Cardiac muscle cell (in vitro differentiated cells and primary cell): ENCODE measurements around the gene RPS4Y1. TPM values are rescaled to one million over a fixed set of nuclear protein-coding genes. Genes with fewer than 3 reads are reported as not detected.
A peak's percentile ranks its signal among the peaks of the same experiment; 100 is the strongest.

Source experiments
- DNase-seq, 2 donors: peaks; one replicate each; pipeline versions ENCODE4 v3.0.0 to v3.0.0-alpha.2; 2010 to 2017; ENCODE audit warnings: low read depth in 1 of 2, low spot score in 1 of 2
- H3K27ac ChIP-seq: fragments of 200-600 bp; sonication (generic); 2 replicates; pipeline ENCODE4 v1.5.1; 2016
- H3K27me3 ChIP-seq: fragments of 200-600 bp; sonication (generic); 2 replicates; pipeline ENCODE4 v1.6.0; 2016; ENCODE audit warnings: control low read depth
- H3K36me3 ChIP-seq: fragments of 200-600 bp; sonication (generic); 2 replicates; pipeline ENCODE4 v1.5.1; 2016; ENCODE audit warnings: control low read depth
- H3K4me1 ChIP-seq: fragments of 200-600 bp; sonication (generic); 2 replicates; pipeline ENCODE4 v1.8.1; 2017; ENCODE audit warnings: low read depth, mild to moderate bottlenecking, mixed run types
- H3K4me3 ChIP-seq: fragments of 200-600 bp; sonication (generic); 2 replicates; pipeline ENCODE4 v1.5.1; 2016; ENCODE audit warnings: mild to moderate bottlenecking
- H3K9me3 ChIP-seq: fragments of 200-600 bp; sonication (generic); 2 replicates; pipeline ENCODE4 v1.5.1; 2017; ENCODE audit warnings: low read depth, mild to moderate bottlenecking, control low read depth
- polyA plus RNA-seq: library from polyadenylated mRNA; unstranded; fragments of >200 nt; fragmentation: Nextera tagmentation; extraction: Ambion mirVana; gene quantifications from 2 replicates; pipeline ENCODE4 v1.2.1, GENCODE V29; 2016
- total RNA-seq: library from RNA; depleted of rRNA; stranded (reverse); fragments of >200 nt; gene quantifications from 2 replicates; pipeline ENCODE4 v1.2.3, GENCODE V29; 2016
- TF ChIP-seq, protein P1 (sequence below): IDR thresholded peaks from 2 replicates; pipeline ENCODE4 v1.5.1; 2012; ENCODE audit warnings: low read depth, mild to moderate bottlenecking, low read length

Gene RPS4Y1
- total and polyA plus RNA-seq, 2 experiments from 2014 or later = not detected

DNA sequence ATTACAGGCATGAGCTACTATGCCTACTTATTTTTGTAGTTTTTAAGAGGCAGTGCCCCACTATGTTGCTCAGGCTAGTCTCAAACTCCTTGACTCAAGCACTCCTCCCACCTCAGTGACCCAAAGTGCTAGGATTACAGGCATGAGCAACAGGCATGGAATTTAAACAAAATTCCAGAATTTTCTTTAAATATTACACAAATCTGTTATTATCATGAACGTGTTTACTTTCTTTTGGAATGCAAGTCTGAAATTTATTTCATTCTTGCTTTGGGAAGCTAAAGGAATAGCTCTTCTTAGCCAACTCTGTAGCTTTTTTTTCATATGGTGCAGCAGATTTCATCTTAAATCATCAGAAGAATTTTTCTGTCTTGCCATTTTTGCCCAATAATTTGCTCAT, 66.0 kb downstream of the RPS4Y1 start:
- Histone ChIP-seq H3K27ac (no peak overlapping the region), H3K27me3 (no peaks in the 10 kb centered on the region), H3K36me3 (no peaks in the 10 kb centered on the region), H3K4me1 (no peaks in the 10 kb centered on the region), H3K4me3 (no peak overlapping the region), H3K9me3 (no peaks in the 10 kb centered on the region)
- peak in 1 of 2 donors; percentile 52 for DNase-seq
- TF ChIP-seq, protein P1, sequence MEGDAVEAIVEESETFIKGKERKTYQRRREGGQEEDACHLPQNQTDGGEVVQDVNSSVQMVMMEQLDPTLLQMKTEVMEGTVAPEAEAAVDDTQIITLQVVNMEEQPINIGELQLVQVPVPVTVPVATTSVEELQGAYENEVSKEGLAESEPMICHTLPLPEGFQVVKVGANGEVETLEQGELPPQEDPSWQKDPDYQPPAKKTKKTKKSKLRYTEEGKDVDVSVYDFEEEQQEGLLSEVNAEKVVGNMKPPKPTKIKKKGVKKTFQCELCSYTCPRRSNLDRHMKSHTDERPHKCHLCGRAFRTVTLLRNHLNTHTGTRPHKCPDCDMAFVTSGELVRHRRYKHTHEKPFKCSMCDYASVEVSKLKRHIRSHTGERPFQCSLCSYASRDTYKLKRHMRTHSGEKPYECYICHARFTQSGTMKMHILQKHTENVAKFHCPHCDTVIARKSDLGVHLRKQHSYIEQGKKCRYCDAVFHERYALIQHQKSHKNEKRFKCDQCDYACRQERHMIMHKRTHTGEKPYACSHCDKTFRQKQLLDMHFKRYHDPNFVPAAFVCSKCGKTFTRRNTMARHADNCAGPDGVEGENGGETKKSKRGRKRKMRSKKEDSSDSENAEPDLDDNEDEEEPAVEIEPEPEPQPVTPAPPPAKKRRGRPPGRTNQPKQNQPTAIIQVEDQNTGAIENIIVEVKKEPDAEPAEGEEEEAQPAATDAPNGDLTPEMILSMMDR = no peak

DNA sequence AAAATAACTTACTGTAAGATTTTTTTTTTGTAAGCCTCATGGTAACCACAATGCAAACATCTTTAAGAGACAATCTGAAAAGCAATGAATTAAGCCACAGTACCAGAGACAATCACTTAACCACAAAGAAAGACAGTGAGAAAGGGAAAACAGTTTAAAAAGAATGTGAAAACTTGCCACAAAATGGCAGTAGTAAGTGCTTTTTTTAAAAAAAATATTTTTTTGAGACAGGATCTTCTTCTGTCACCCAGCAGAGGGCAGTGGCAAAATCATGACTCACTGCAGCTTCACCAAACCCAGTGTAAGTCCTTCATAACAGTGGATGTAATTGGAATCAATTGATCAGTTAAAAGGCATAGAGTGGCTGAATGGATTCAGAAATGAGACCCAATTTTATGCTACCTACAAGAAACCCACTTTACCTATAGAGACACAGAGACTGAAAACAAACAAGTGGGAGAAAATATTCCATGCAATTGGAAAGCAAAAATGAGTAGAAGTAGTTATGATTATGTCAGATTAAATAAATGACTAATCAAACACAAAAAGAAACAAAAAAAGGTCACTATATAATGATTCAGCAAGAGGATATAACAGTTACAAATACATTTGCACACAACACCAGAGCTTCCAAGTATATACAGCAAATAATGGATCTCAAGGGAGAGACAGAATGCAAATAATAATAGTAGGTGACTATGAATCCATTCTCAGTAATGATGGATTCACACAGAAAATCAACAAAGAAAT, 71.8 kb downstream of the RPS4Y1 start:
- TF ChIP-seq, protein P1 = peak; percentile 44
- H3K27ac ChIP-seq = no peak overlapping the region
- H3K4me3 ChIP-seq = no peak overlapping the region
- H3K4me1 ChIP-seq = no peaks in the 10 kb centered on the region
- peak in 1 of 2 donors; percentile 59 for DNase-seq
- H3K9me3 ChIP-seq = no peaks in the 10 kb centered on the region
- H3K27me3 ChIP-seq = no peaks in the 10 kb centered on the region
- no peaks in the 10 kb centered on the region for H3K36me3 ChIP-seq

Other genes with a start within 250 kb of the RPS4Y1 start
- gene SRY, start 53.9 kb upstream of the RPS4Y1 start, total RNA-seq = not detected in 2 replicates
- gene SRY, start 53.9 kb upstream of the RPS4Y1 start, polyA plus RNA-seq = not detected in 2 replicates
- not detected in 2 replicates for gene ZFY, start 93.8 kb downstream of the RPS4Y1 start, total RNA-seq
- not detected in 2 replicates for gene ZFY, start 93.8 kb downstream of the RPS4Y1 start, polyA plus RNA-seq